Stimulated activated CD8-positive, alpha-beta memory T cell treated with anti-CD3 and anti-CD28 coated beads, Interleukin-2, amount 100 ng/mL, for 48 hours (primary cell): ENCODE data around the gene TOMM40L.

Experiments used
- DNase-seq, 2 donors: peaks; one replicate each; pipeline ENCODE4 v3.0.0-alpha.2; 2020; ENCODE audit warnings: low read depth in 2 of 2

Gene TOMM40L

DNA sequence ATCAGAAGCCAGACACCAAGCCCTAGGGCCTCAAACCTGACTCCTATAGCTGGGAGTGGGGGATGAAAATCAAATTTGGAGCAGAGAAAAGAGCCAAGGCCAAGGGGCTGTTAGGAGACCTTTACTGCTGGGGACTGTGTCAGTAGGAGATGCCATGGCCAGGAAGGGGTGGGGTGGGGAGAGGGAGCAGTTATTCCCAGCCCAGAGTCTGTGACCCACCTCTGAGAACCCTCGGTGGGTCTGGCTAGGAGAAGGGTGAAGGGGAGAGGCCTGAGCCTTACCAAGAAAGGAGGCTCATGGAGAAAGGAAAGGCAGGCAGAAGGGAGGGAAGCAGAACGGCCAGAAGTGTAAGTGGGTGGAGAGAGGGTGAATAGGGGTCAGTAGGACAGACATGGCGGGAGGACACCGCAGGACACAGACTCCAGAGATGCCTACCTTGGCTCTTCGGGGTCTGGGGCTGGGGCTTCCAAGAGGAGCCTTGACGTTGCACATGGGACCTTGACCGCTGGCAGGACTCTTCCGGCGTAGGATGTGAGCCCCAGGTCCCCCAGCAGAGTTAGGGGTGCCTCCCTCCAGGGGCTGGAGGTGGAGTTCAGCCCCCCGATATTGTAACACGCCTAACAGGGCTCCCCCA is 28.2 kb upstream of the TOMM40L start:
- DNase-seq, result no peak

DNA sequence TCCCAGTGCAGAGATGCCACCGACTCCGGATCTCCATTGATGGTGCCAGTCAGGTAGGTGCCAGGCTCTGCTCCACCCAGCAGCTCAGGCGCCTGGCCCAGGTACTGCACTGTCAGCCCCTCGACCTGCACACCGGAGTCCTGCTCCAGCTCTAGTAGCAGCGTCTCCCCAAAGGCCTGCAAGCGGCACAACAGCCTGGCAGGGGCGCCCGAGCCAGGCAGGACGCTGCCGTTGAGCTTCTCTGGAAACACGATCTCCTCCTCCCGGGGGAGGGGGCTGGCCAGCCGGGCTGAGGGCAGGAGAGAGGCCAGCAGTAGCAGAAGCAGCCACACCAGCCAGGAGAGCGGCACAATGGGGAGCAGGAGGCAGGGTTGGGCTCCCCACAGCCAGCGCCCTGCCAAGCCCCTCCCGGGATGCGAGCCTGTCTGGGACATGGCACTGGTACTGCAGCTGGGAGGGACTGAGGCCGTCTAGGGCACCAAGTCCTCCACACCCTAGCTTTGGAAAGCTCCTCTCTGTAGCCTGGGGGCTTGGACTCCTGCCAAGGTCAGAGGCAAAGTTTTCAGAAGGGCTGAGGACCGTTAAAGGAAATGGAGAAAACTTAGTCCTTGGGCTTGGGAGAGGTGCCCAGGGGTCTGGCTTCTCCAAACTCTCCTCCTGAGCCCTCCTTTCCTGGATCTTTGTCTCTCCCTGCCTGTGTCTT is 27.5 kb upstream of the TOMM40L start:
- no peak for DNase-seq

DNA sequence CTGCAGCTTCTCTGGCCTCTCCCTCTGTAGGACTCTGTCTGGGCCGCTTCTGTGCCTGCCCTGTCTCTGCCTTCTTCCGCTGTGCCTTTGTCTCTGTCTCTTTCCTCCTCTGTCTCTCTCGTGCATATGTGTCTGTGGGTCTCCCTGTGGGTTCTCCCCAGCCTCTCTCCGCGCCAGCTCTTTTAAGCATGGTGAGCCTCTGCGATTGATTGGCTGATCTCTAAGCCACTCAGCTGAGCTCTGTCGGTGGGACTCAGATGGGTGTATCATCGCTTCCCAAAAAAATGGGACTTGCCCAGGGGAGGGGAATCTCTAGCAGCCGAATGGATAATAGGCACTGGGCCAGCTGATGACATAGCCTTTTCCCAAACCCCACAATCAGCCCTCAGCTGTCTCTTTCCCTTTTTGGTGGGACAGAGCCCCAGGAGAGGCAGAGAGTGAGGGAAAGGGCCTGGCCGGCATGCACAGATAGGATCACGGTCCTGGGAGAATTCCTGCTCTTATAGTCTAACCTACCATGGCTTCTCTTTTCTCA is 26.9 kb upstream of the TOMM40L start, which contains the start of gene ADAMTS4:
Gene ADAMTS4 (minus strand): TSS at position 158 of the 535 bp plus-strand sequence. CDS start 427 bp downstream, outside the sequence.
- DNase-seq, result no peak

DNA sequence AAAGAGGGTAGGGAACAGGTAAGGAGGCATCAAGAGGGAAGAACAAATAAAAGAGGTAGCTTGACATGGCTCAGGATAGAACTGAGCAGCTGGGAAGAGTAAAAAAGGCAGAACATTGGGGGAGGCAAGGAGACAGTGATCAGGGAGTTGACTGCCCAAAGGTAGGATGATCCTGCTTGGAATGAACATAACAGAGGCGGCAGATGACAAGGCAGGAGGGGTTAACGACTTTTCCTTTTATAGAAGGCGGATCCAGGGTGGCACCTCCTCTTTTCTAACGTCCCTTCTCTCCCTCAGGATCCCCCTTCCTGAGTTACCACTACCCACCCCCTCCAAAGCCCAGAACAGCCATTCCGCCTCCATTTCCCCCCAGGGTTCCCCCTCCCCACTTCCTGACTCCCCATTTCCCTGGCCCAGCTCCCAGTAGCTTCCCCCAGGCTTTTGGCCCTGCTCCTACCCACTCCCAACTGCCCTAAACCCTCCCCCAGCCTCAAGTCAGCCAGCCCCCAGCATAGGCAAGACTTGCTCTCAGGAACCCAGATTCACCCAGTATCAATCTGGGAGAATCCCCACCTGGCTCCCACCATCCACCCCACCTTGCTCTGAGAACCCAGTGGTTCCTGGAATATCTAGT is 26.2 kb upstream of the TOMM40L start:
- DNase-seq, result no peak

DNA sequence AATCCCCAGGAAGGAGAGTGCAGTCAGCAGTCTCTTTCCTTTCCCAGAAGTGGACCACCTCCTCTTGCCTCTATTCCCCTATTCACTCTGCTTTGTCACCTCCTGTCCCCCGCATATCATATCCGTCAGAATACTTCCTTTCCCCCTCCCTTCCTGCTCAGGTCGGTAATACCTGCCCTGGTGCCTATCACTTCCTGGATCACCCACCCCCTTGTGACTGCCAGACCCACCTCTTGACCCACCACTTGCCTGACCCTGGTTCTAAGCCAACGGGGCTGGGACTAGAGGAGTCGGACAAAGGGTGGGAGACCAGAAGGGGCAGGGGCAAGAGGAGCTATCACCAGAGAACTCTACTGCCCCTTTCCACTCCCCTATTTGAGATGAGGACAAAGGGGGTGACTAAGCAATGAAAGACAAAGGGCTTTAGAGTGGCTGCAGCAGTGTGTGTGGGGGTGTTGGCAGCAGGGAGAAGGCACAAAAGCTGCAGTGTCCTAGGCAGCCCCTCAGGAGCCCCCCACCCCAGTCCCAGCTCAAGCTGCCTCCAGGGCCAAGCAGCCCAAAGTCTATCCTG is 25.4 kb upstream of the TOMM40L start:
- DNase-seq, result no peak

DNA sequence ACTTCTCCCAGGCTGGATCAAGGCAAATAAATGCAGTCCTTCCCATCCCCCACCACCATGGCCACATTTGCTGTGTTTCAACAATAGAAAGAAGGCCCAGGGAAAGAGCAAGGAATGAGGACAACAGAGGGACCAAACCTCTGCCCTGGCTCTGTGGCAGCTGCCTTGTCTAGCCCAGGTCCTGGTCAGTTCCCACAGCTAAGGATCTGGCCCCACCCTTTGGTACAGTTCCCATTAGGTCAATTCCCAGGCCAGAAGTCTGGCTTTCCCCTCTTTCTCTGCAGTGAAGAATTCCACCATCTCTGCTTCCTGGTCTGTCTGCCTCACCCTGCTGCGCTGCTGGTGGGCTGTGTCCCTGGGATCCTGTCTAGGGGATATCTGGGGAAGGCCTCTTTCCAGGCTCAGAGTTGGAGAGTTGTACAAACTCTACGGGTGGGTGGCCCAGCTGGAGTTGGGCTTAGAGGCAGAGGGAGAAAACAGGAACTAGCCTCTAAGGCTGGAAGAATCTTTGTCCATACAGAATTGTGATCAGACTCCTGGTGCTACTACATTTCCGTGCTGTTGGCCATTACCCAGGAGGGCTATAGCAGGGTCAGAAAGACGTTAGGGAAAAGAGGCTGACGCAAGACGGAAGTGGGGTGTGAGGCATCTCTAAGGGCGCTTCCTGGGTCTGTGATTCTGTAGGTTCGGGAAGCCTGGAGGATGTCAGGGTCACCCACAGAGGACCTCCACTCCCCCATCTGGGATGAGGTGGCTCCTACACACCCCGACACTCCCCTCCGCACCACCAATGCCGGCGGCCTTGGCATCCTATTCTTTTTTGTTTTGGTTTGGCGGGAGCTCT is 24.6 kb upstream of the TOMM40L start:
- no peak for DNase-seq

DNA sequence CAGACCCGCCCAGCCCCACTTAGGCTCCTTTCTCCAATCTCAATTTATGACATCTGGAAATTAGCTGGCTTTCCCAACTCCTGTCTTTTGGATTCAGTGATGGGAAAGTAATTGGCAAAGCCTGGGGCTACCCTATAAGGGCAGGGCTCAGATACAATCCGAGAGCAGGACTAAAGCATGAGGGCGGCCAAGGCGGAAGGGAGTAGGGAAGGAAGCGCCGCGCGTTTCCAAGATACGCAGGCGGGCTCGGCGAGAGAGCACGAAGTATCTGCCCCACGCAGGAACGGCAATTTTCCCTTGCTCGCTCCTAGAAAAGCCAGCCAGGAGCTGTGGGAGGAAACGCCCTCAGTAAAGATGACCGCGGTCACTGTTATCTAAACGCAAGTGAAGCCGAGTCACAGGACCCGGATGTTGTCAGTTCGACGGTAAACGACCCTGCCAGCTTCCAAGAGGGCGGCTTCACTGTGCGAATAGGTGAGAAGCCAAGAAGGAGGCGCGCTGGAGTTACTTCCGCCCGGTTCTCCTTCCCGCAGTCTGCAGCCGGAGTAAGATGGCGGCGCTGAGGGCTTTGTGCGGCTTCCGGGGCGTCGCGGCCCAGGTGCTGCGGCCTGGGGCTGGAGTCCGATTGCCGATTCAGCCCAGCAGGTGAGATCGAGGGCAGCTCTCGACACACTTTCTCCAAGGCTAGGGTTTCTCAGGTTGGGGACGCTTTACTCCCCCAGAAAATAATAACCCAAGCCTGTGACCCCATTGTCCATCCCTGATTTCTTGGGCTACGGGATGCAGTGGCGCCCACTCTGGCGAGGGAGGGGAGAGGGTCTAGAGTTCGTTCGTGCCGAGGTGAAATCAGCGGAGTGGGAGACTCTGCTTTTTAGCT is 23.8 kb upstream of the TOMM40L start, which contains the start of gene NDUFS2:
Gene NDUFS2 (plus strand): TSS at position 532 of the 877 bp plus-strand sequence. CDS start 19 bp downstream, at position 551.
- DNase-seq, result peak; percentile 85 to 92

DNA sequence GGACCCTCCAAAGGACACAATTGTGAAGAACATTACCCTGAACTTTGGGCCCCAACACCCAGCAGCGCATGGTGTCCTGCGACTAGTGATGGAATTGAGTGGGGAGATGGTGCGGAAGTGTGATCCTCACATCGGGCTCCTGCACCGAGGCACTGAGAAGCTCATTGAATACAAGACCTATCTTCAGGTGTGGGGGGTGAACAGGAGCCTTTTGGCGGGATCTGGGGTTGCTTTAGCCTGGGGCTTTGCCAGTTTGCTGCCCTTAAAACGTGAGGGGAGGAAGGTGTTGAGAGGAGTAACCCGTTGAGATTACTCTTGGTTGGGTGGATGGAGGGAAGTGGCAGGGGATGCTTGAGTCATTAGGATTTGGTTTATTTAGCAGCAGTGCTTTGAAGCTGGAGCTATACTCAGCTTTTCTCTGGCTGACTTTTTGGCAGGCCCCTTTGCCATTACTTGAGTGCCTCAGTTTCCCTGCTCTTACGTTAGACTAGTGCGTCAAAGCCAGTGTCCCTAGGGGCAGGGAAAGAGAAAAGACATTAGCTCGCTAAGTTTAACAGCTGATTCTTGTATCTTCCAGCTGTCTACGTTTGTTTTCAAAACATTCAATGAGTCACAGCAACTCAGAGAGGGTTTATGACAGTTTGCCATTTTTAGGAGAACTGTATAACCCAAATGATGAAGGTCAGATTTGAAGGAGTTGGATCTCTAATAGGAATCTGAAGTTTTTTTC is 19.3 kb upstream of the TOMM40L start:
- no peak for DNase-seq

DNA sequence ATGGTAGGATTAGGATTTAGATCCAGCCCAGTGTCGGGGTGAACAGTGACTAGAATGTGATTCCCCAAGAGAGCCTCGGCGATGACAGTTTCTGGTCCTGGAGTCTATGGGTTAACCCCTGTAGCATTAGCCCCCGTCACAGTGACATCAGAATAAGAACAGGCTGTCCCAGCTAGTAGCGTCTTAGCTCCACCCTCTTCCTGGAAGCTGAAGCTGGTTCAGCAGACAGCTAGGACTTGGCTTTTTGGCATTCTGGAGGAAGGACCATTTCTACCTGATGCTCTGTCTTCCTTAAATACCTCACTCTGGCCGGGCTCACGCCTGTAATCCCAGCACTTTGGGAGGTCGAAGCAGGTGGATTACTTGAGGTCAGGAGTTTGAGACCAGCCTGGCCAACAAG is 18.7 kb upstream of the TOMM40L start:
- DNase-seq, result no peak

DNA sequence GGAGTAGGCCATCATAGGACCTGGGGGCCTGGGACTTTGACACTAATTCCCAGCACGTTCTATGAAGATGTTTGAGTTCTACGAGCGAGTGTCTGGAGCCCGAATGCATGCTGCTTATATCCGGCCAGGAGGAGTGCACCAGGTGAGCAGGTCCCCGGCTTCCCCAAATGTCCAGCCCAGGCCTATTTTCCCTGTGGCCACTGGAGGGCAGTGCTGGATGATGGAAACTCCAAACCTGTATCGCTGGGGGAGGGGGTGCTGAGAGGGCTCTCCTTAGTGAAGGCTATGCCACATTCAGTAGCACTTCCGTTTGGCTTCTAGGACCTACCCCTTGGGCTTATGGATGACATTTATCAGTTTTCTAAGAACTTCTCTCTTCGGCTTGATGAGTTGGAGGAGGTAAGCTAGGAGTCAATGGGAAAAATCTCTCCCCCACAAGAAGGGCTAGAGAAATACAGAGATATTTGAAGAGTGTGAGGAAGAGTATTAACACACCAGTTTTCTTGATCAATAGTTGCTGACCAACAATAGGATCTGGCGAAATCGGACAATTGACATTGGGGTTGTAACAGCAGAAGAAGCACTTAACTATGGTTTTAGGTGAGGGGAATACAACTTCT is 16.0 kb upstream of the TOMM40L start:
- peak; percentile 49 to 53 for DNase-seq

DNA sequence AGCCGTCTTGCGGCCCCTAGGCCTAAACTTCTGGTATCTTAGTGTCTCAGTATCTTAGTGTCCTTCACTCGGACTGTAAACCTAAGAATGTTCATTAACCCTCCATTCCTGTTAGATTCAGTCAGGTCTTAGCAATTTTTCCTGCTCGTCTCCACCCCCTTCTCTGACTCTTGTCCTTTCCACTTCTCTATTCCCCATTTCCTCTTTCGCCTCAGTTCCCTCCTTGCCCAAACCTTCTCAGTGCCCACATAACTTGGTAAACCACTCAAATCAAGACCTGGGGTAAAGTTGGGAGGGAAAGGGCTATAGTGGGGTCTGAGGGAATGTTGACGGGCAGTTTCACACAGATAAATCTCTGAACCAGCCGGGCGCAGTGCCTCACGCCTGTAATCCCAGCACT is 11.5 kb upstream of the TOMM40L start:
- DNase-seq, result no peak

DNA sequence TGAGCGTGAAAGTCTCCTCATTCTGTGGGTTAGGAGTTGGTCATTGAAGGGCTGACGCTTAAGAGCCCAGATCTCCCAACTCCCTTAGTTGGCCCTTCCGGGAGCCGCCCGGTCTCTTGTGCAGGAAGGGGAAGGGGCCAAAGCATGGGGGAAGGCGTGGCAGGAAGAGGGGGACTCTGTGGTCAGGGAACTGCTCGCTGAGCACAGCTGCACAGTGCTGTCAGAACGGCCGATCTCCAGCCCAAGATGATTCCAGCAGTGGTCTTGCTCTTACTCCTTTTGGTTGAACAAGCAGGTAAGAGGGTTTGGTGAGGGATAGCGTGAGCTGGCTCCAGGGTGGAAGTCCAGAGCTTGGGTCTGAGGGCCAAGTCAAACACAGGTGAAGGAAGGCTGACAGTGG is 10.8 kb upstream of the TOMM40L start, which contains the start of gene FCER1G:
Gene FCER1G (plus strand): TSS at position 220 of the 400 bp plus-strand sequence. CDS start 27 bp downstream, at position 247.
- DNase-seq, result no peak

DNA sequence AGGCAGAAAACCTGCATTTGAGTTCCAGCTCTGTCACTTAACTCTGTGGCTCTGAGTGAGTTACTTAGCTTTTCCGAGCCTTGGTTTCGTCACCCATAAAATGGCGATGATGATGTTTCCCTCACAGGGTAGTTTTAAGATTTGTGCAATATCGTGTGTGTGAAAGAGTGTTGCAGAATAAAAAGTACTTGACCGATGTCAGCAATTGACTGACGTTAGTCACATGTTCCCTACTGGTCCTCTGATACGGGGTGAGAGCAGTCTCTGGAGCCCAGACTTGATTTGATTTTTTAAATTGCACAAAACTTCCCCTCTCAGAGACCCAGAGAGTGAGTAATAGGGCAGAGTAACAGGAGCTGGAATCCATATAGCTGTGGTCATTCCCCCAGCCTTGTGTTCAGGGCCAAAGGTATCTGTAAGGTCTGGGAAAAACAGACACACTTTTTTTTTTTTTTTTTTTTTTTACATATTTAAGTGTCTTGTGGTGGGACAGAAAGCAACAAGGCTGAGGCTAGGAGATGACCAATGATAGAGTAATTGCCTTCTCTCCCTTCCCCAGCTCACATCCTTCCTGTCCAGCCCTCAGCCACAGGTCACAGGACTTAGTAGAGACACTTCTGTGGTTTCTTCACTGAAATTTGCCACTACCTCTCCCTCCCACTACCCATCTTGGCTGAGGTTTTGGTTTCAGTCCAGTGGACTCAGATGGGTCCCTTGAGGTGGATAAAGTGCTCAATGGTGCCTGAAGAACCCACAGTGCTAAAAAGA is 8.7 kb upstream of the TOMM40L start:
- no peak for DNase-seq

DNA sequence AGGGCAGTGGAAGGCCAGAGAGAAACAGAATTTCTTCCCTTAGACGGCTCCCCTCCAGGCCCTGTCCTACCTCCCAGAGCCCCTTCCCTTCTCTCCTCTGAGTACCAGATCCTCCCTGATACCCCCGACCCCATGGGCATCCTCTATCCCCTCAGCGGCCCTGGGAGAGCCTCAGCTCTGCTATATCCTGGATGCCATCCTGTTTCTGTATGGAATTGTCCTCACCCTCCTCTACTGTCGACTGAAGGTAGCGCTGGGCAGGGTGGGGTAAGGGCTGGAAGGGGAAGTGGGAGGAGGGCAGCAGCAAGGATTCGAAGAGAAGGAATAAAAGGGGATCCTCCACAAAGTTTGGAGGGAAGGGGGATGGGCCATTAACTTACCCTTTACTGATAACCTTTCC is 8.0 kb upstream of the TOMM40L start:
- DNase-seq, result no peak

DNA sequence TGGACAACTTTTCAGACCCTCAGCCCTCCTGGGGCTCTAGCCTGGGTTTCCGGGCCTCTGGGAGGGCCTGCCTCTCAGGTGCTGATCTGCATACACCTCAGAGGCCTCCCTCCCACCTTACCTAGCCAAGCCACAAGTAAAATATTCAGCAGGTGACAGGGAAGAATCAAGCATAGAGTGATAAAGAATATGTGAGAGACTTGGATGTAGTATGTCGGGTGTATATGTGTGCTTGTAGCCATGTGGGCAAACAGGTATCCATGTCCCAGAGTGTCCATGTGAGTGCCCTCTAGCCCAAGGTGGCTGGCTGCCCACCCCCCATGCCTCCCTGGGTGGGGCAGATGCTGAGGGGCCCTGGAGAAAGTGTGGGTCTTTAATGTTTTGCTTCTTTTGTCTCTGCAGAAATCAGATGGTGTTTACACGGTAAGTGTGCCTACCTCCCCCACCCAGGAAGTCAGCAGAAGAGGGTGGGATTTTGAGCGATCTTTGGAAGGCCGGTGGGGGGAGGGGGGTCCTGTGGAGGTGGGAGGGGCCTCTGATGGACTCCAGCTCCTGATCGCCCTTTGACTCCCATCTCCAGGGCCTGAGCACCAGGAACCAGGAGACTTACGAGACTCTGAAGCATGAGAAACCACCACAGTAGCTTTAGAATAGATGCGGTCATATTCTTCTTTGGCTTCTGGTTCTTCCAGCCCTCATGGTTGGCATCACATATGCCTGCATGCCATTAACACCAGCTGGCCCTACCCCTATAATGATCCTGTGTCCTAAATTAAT is 7.4 kb upstream of the TOMM40L start:
- DNase-seq, result no peak

DNA sequence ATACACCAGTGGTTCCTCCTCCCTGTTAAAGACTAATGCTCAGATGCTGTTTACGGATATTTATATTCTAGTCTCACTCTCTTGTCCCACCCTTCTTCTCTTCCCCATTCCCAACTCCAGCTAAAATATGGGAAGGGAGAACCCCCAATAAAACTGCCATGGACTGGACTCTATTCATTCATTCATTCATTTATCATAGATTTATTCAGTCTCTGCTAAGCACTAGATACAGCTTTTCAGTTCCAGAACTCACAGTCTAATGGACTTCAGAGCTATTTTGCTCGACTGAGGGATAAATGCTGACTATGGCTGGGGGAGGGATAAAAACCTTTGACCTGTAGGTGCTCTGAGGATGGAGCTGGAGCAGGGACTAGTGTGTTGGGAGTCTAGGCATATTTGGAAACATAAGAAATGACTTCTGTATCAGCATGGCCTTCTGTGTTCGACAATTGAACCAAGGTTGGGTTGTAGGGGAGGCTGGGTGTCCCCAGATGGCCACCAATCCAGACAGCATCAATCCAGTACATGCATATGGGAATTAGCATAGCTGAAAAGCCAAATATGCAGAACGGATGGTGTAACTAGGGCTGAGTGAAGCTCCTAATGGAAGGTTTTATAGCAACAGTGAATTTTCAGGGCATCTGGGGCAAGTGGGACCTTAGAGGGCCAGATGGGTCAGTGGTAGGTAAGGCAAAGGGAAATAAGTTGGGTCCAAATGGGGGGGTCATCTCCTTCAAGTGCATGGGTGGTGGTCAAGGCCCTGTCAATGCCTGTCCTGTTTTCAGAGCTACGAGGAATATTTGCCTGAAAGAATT is 6.6 kb upstream of the TOMM40L start:
- no peak for DNase-seq

DNA sequence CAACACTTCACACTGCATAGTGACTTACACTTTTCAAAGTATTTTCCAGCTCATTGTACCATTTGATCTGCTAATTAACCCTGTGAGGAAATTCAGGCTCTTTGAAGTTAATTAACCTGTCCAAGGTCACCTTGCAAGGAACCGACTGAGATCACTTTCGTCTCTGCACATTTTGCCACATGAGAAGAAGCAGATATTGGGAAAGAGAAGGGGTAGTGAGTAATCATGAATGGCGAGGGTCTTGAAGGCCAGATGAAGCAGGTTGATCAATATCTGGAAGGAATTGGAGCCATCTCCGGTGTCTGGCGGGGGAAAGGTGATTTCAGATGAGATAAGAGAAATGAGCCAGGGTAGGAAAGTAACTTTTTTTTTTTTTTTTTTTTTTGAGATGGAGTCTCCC is 5.9 kb upstream of the TOMM40L start:
- no peak for DNase-seq
